HCT116 (cell line): ENCODE data around the gene YAP1.

Experiments used
- ATF3 ChIP-seq: IDR thresholded peaks from 2 replicates; pipeline ENCODE4 v1.6.1; 2012
- CEBPB ChIP-seq: IDR thresholded peaks from 2 replicates; pipeline ENCODE4 v1.6.1; 2012; ENCODE audit warnings: low read depth
- CTCF ChIP-seq, 3 experiments: fragments of 200-600 bp in 1 of 3; sonication (generic) in 1 of 3; IDR thresholded peaks in 2 of 3; conservative IDR thresholded peaks in 1 of 3; 2 replicates each; pipeline ENCODE4 v1.5.1; 2012 to 2017; ENCODE audit warnings: low read depth in 2 of 3, low read length in 2 of 3, antibody characterized with exemption in 1 of 3, borderline replicate concordance in 1 of 3, control low read depth in 1 of 3, mild to moderate bottlenecking in 1 of 3, mixed read lengths in 1 of 3, mixed run types in 1 of 3, moderate library complexity in 1 of 3; ENCODE audit not compliant: insufficient read depth in 1 of 3
- ELF1 ChIP-seq: IDR thresholded peaks from 2 replicates; pipeline ENCODE4 v1.6.1; 2012; ENCODE audit warnings: low read depth, borderline replicate concordance
- EZH2 ChIP-seq: fragments of 200-600 bp; sonication (generic); IDR thresholded peaks from 2 replicates; pipeline ENCODE4 v1.6.1; 2017; ENCODE audit warnings: antibody characterized with exemption, mixed run types
- FOSL1 ChIP-seq: IDR thresholded peaks from 2 replicates; pipeline ENCODE4 v1.6.1; 2012; ENCODE audit warnings: low read depth
- JUND ChIP-seq: IDR thresholded peaks from 2 replicates; pipeline ENCODE4 v1.6.1; 2012
- POLR2A ChIP-seq: IDR thresholded peaks from 2 replicates; pipeline ENCODE4 v1.7.0; 2011; ENCODE audit warnings: borderline replicate concordance; ENCODE audit not compliant: insufficient read depth, insufficient read length; ENCODE audit errors: extremely low read depth
- POLR2AphosphoS5 ChIP-seq: IDR thresholded peaks from 2 replicates; pipeline ENCODE4 v1.6.1; 2011; ENCODE audit warnings: mild to moderate bottlenecking, low read depth, low read length, moderate library complexity
- SIN3A ChIP-seq: IDR thresholded peaks from 2 replicates; pipeline ENCODE4 v1.6.1; 2012; ENCODE audit warnings: low read depth
- TCF7L2 ChIP-seq: IDR thresholded peaks from 2 replicates; pipeline ENCODE4 v1.7.0; 2011; ENCODE audit warnings: borderline replicate concordance, inconsistent platforms; ENCODE audit not compliant: insufficient read depth, insufficient read length; ENCODE audit errors: extremely low read depth
- YY1 ChIP-seq: IDR thresholded peaks from 2 replicates; pipeline ENCODE4 v1.6.1; 2011; ENCODE audit warnings: low read length, low read depth, moderate library complexity, mild to moderate bottlenecking; ENCODE audit not compliant: insufficient replicate concordance; ENCODE audit errors: extremely low read depth
- ZBTB33 ChIP-seq: IDR thresholded peaks from 2 replicates; pipeline ENCODE4 v1.6.1; 2011; ENCODE audit warnings: mild to moderate bottlenecking, low read length, moderate library complexity; ENCODE audit not compliant: insufficient replicate concordance; ENCODE audit errors: extremely low read depth
- ZNF274 ChIP-seq: fragments of 200-500 bp; sonication (Bioruptor generic); IDR thresholded peaks from 2 replicates; pipeline ENCODE4 v1.6.1; 2014; ENCODE audit warnings: mild to moderate bottlenecking, low read depth, low read length, inconsistent platforms

GRCh38 chr11:102267609-102268008 is 157.4 kb downstream of the YAP1 start:
- TF ChIP-seq CEBPB = no peak
- TF ChIP-seq ZBTB33 = no peak
- no peak for TF ChIP-seq CTCF (IDR thresholded peaks at IDR 0.05 in 2 of 3, conservative IDR thresholded peaks at IDR 0.05 in 1 of 3; ENCODE audit: borderline replicate concordance in 1 of 3, insufficient read depth in 1 of 3, low read depth in 2 of 3, low read length in 2 of 3)
- no peak for TF ChIP-seq YY1
- no peak for TF ChIP-seq POLR2A
- no peak for TF ChIP-seq SIN3A
- peak; percentile 37; the same call in 1 of the 2 replicates for TF ChIP-seq FOSL1
- TF ChIP-seq ZNF274 = no peak
- TF ChIP-seq EZH2 = no peak
- TF ChIP-seq JUND = peak; percentile 24; the same call in 1 of the 2 replicates
- no peak for TF ChIP-seq TCF7L2
- no peak for TF ChIP-seq POLR2AphosphoS5
- no peak for TF ChIP-seq ELF1
- no peak for TF ChIP-seq ATF3
